GM12878 (cell line): Measurements from ENCODE around the gene RELT. TPM values are rescaled to one million over a fixed set of nuclear protein-coding genes. Genes with fewer than 3 reads are reported as not detected.

ENCODE experiments used
- ATAC-seq: fragments of 200-7000 bp; cut with Tn5 transposase; 3 replicates; pipeline ENCODE4 v1.9.1; 2020; ENCODE audit warnings: mild to moderate bottlenecking, moderate library complexity
- BruUV-seq: library from RNA; stranded (reverse); fragments of 400-500 nt; replicated peaks from 2 replicates; lab custom pipeline; 2021; lab: Mats Ljungman, UMichigan
- CTCF ChIA-PET: fragments of 300-600 bp; sonication (Branson Sonifier 250); formaldehyde crosslinking; extraction: SDS; loops from one replicate; lab custom pipeline; 2021; ENCODE audit warnings: inconsistent platforms; lab: Yijun Ruan, JAX
- POLR2A ChIA-PET: fragments of 350-600 bp; formaldehyde crosslinking; extraction: SDS; loops from one replicate; lab custom pipeline; 2021; ENCODE audit warnings: inconsistent platforms; lab: Charles Lee
- RAD21 ChIA-PET: fragments of 300-600 bp; sonication (Branson Sonifier 250); formaldehyde crosslinking; loops from one replicate; lab custom pipeline; 2023; ENCODE audit warnings: antibody characterized with exemption; ENCODE audit not compliant: unreplicated experiment; lab: Charles Lee
- SMC1A ChIA-PET: fragments of 300-600 bp; sonication (Branson Sonifier 250); formaldehyde crosslinking; loops from one replicate; lab custom pipeline; 2023; ENCODE audit not compliant: unreplicated experiment, uncharacterized antibody; lab: Charles Lee
- DNase-seq: peaks from one replicate; pipeline ENCODE4 v3.0.0-alpha.2; 2011; ENCODE audit warnings: low read depth, low spot score
- FAIRE-seq: peaks from 3 replicates; lab custom pipeline; 2011; peaks lifted over from hg19 to GRCh38; lab: Jason Lieb, UNC
- H2AFZ ChIP-seq: 2 replicates; pipeline ENCODE4 v1.6.0; 2011; ENCODE audit warnings: low read depth, low read length, control low read depth; ENCODE audit not compliant: control insufficient read depth
- H3K27ac ChIP-seq: 2 replicates; pipeline ENCODE4 v1.5.1; 2011; ENCODE audit warnings: control low read depth; ENCODE audit not compliant: control insufficient read depth, insufficient read depth
- H3K27me3 ChIP-seq, 2 experiments: replicated peaks in 1 of 2; 2 replicates each; pipeline versions ENCODE4 v1.6.0 to v1.6.1; 2011; ENCODE audit warnings: low read length in 1 of 2; ENCODE audit not compliant: control insufficient read depth in 2 of 2, insufficient read depth in 2 of 2
- H3K36me3 ChIP-seq, 2 experiments: 2 replicates each; pipeline ENCODE4 v1.5.1; 2011; ENCODE audit warnings: low read length in 1 of 2; ENCODE audit not compliant: control insufficient read depth in 2 of 2, insufficient read depth in 2 of 2
- H3K4me1 ChIP-seq: 2 replicates; pipeline ENCODE4 v1.6.1; 2011; ENCODE audit warnings: mild to moderate bottlenecking, low read length, moderate library complexity, mixed read lengths; ENCODE audit not compliant: control insufficient read depth, insufficient read depth
- H3K4me2 ChIP-seq: 2 replicates; pipeline ENCODE4 v1.6.0; 2011; ENCODE audit warnings: control low read depth; ENCODE audit not compliant: control insufficient read depth, insufficient read depth
- H3K4me3 ChIP-seq: fragments of 200-600 bp; sonication (generic); 2 replicates; pipeline ENCODE4 v1.5.1; 2016
- H3K79me2 ChIP-seq: 2 replicates; pipeline ENCODE4 v1.6.0; 2011; ENCODE audit warnings: low read length; ENCODE audit not compliant: control insufficient read depth, insufficient read depth
- H3K9ac ChIP-seq: 2 replicates; pipeline ENCODE4 v1.8.0; 2011; ENCODE audit warnings: low read length, control low read depth, mixed read lengths; ENCODE audit not compliant: control insufficient read depth, insufficient read depth
- H3K9me3 ChIP-seq: replicated peaks from 3 replicates; pipeline ENCODE4 v1.5.1; 2011; ENCODE audit warnings: mild to moderate bottlenecking, low read length; ENCODE audit not compliant: control insufficient read depth, insufficient read depth
- H4K20me1 ChIP-seq: 2 replicates; pipeline ENCODE4 v1.6.0; 2011; ENCODE audit not compliant: control insufficient read depth, insufficient read depth
- CHD4 ChIP-seq: fragments of 200-600 bp; sonication (generic); IDR thresholded peaks from 2 replicates; pipeline ENCODE4 v1.6.1; 2016; ENCODE audit warnings: mild to moderate bottlenecking
- E2F8 ChIP-seq: fragments of 450-650 bp; IDR thresholded peaks from 2 replicates; pipeline ENCODE4 v1.6.1; 2018; ENCODE audit warnings: mild to moderate bottlenecking, low read depth, moderate library complexity; ENCODE audit not compliant: partially characterized antibody
- GATAD2B ChIP-seq: fragments of 450-650 bp; conservative IDR thresholded peaks from 2 replicates; pipeline ENCODE4 v1.6.1; 2017; ENCODE audit warnings: low read depth, mild to moderate bottlenecking, moderate library complexity
- IRF4 ChIP-seq: IDR thresholded peaks from 2 replicates; pipeline ENCODE4 v1.6.1; 2011; ENCODE audit warnings: low read depth, low read length
- MYC ChIP-seq: IDR thresholded peaks from 2 replicates; pipeline ENCODE4 v1.6.1; 2011; ENCODE audit warnings: mild to moderate bottlenecking, low read length, moderate library complexity, inconsistent platforms; ENCODE audit not compliant: insufficient read depth, insufficient replicate concordance, insufficient read length, severe bottlenecking
- NBN ChIP-seq: fragments of 450-650 bp; IDR thresholded peaks from 2 replicates; pipeline ENCODE4 v1.6.1; 2016
- NFXL1 ChIP-seq: fragments of 450-650 bp; IDR thresholded peaks from 2 replicates; pipeline ENCODE4 v1.6.1; 2017; ENCODE audit warnings: antibody characterized with exemption, mild to moderate bottlenecking, borderline replicate concordance
- PAX5 ChIP-seq: IDR thresholded peaks from 2 replicates; pipeline ENCODE4 v1.6.1; 2011; ENCODE audit warnings: low read depth, low read length, borderline replicate concordance
- RUNX3 ChIP-seq: IDR thresholded peaks from 2 replicates; pipeline ENCODE4 v1.6.1; 2012; ENCODE audit warnings: low read length, inconsistent platforms
- SP1 ChIP-seq: IDR thresholded peaks from one replicate; pipeline ENCODE4 v1.6.1; 2011; ENCODE audit warnings: low read depth, low read length
- TAF1 ChIP-seq: IDR thresholded peaks from 2 replicates; pipeline ENCODE4 v1.6.1; 2011; ENCODE audit warnings: mild to moderate bottlenecking, low read depth, low read length, borderline replicate concordance
- WGBS: methylation state at CpG from one replicate; pipeline ENCODE4 v1.1.6; 2016; ENCODE audit warnings: low lambda C conversion rate; ENCODE audit not compliant: insufficient replicate concordance, insufficient coverage; ENCODE audit errors: missing lambda C conversion rate; 5-methylcytosine and 5-hydroxymethylcytosine counted together
- in situ Hi-C: fragments of 300-500 bp; cut with MboI; formaldehyde crosslinking; loops from 9 replicates; pipeline ENCODE4 v1.14.3; 2018; ENCODE audit warnings: mixed read lengths
- intact Hi-C: fragments of 100-400 bp; cut with micrococcal nuclease; formaldehyde crosslinking; loops from one replicate; pipeline ENCODE4 v1.14.2; 2022; ENCODE audit not compliant: unreplicated experiment
- polyA plus RNA-seq, 11 experiments: library from polyadenylated mRNA; depleted of rRNA in 4 of 11; unstranded in 6 of 11; stranded (reverse) in 5 of 11; fragments of >200 nt; fragmentation: Nextera tagmentation in 4 of 11; fragmentation: Illumina TruSeq in 1 of 11; extraction: Ambion mirVana in 4 of 11; extraction: Trizol in 1 of 11; gene quantifications; 1 replicate in 1 of 11; 2 replicates in 10 of 11; pipeline versions ENCODE4 v1.2.1 to v1.2.3, GENCODE V29; 2011 to 2016; ENCODE audit warnings: inconsistent platforms in 2 of 11, missing spikeins in 2 of 11, low read depth in 1 of 11
- total RNA-seq, 4 experiments: library from RNA; depleted of rRNA in 3 of 4; stranded (reverse); fragments of >200 nt in 3 of 4; fragmentation: Illumina TruSeq in 1 of 4; extraction: Trizol in 1 of 4; gene quantifications; 2 replicates each; pipeline versions ENCODE4 v1.2.1 to v1.2.3, GENCODE V29; 2013 to 2021
- TF ChIP-seq, protein P1 (sequence below): fragments of 450-650 bp; formaldehyde crosslinking; IDR thresholded peaks from 2 replicates; pipeline ENCODE4 v1.4.0; 2020; ENCODE audit warnings: mild to moderate bottlenecking, moderate library complexity

Gene RELT
- total and polyA plus RNA-seq, 10 of the 15 experiments (the other 5 are each of a cell fraction or from before 2014, with no cell fraction given) = 1.2 to 28.5 (median 10.8) TPM

DNA sequence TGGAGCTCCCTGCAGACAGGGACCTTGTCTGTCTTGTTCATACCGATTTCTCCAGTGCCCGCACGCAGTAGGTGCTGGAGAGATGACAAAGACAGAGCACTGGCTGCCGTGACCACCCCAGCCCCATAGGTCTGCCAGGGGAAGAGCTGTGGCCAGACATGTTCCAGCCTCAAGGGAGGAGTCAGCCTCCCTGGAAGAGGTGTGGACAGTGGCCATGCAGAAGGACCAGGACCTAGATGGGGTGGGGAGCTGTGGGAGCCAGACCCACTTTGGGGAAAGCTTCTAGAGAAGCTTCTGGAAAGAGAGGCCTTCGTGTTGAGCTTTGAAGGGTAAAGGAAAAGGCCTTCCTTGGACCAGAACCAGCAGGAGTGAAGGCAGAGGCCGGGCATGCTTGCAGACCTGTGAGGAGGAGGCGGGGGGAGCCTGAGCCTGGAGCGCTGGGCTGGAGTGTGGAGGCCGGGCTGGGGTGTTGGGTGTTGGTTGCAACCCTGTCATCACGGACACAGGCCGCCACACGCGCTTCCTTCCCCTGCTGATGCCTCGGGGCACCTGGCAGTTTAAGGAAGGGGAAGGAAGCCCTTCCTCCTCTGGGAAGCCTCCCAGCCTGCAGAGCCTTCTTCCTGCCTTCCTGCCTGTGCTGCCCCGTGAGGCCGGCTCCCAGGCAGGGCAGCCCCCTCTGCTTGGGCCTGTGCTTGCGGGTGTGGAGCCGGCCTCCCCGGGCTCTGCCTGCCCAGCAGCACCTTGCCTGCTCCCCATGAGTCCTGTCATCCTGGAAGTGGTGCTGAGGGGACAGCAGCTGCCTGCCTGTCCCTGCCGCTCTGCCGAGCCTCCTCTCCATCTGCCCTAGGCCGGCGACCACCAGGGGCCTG, 12.3 kb downstream of the RELT start:
- BruUV-seq = no TSS peak
- POLR2A ChIA-PET = interaction anchor here (0.6 to 2.2 kb wide), 3 partner anchors 10 to 601 kb away, joined by 3 to 9 read pairs (median 5); no protein-coding TSS in a partner anchor
- Histone ChIP-seq H3K4me3 (no peak overlapping the region), H3K9ac (peak overlapping the region; percentile 32), H3K4me1 (peaks cover 54% of the 10 kb centered on the region), H3K27ac (peak overlapping the region; percentile 95), H3K36me3 (peaks cover 7 to 42% of the 10 kb centered on the region in 2 experiments; a peak in 2 of 4 replicates), H4K20me1 (no peaks in the 10 kb centered on the region), H3K79me2 (peaks cover 72% of the 10 kb centered on the region), H3K9me3 (no peaks in the 10 kb centered on the region), H3K27me3 (no peaks in the 10 kb centered on the region), H2AFZ (no peak overlapping the region), H3K4me2 (peak overlapping the region; percentile 88)
- RAD21 ChIA-PET = interaction anchor here (1.1 kb wide), 1 partner anchor 37 kb away, joined by 3 read pairs; no protein-coding TSS in a partner anchor
- 55% methylated on average over 19 of the region's 23 CpGs for whole genome bisulfite sequencing
- in situ Hi-C loops (no loop called here), intact Hi-C loops (no loop called here)
- DNase-seq = no peak
- TF ChIP-seq E2F8 = no peak
- TF ChIP-seq MYC = no peak
- TF ChIP-seq PAX5 = no peak
- TF ChIP-seq RUNX3 = no peak
- no peak for TF ChIP-seq NFXL1
- TF ChIP-seq TAF1 = no peak
- TF ChIP-seq NBN = no peak
- TF ChIP-seq, protein P1, sequence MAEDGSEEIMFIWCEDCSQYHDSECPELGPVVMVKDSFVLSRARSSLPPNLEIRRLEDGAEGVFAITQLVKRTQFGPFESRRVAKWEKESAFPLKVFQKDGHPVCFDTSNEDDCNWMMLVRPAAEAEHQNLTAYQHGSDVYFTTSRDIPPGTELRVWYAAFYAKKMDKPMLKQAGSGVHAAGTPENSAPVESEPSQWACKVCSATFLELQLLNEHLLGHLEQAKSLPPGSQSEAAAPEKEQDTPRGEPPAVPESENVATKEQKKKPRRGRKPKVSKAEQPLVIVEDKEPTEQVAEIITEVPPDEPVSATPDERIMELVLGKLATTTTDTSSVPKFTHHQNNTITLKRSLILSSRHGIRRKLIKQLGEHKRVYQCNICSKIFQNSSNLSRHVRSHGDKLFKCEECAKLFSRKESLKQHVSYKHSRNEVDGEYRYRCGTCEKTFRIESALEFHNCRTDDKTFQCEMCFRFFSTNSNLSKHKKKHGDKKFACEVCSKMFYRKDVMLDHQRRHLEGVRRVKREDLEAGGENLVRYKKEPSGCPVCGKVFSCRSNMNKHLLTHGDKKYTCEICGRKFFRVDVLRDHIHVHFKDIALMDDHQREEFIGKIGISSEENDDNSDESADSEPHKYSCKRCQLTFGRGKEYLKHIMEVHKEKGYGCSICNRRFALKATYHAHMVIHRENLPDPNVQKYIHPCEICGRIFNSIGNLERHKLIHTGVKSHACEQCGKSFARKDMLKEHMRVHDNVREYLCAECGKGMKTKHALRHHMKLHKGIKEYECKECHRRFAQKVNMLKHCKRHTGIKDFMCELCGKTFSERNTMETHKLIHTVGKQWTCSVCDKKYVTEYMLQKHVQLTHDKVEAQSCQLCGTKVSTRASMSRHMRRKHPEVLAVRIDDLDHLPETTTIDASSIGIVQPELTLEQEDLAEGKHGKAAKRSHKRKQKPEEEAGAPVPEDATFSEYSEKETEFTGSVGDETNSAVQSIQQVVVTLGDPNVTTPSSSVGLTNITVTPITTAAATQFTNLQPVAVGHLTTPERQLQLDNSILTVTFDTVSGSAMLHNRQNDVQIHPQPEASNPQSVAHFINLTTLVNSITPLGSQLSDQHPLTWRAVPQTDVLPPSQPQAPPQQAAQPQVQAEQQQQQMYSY (CRISPR knock-in tag) = no peak
- TF ChIP-seq IRF4 = no peak
- no peak for TF ChIP-seq CHD4
- no peak for TF ChIP-seq GATAD2B
- no peak for TF ChIP-seq SP1
- no peak for FAIRE-seq
- SMC1A ChIA-PET = interaction anchor here (0.7 to 1.5 kb wide), 5 partner anchors 9 to 37 kb away, joined by 3 to 4 read pairs (median 3); no protein-coding TSS in a partner anchor
- CTCF ChIA-PET = interaction anchor here (0.6 to 25.6 kb wide), 6 partner anchors 11 to 802 kb away, joined by 3 to 400 read pairs (median 4); partner anchors contain the start of gene RELT
- no peak for ATAC-seq
